K562 (cell line): ENCODE data around the gene KATNAL1. TPM values are rescaled to one million over a fixed set of nuclear protein-coding genes. Genes with fewer than 3 reads are reported as not detected.

ENCODE experiments used
- PURB ChIP-seq: sonication (generic); formaldehyde crosslinking; IDR thresholded peaks from 2 replicates; pipeline ENCODE4 v1.9.0; 2021; ENCODE audit warnings: low read depth, mild to moderate bottlenecking, missing genetic modification reagents
- ZBTB8A ChIP-seq: fragments of 450-650 bp; IDR thresholded peaks from 2 replicates; pipeline ENCODE4 v1.6.1; 2018; ENCODE audit warnings: mild to moderate bottlenecking, moderate library complexity; ENCODE audit not compliant: partially characterized antibody
- polyA plus RNA-seq, 8 experiments: library from polyadenylated mRNA; depleted of rRNA in 4 of 8; stranded (reverse) in 5 of 8; unstranded in 3 of 8; fragments of >200 nt; fragmentation: Nextera tagmentation in 2 of 8; fragmentation: Illumina TruSeq in 1 of 8; extraction: Ambion mirVana in 2 of 8; extraction: Trizol in 1 of 8; gene quantifications; 2 replicates each; pipeline versions ENCODE4 v1.2.1 to v1.2.3, GENCODE V29; 2011 to 2014; ENCODE audit warnings: inconsistent platforms in 1 of 8, missing spikeins in 1 of 8
- total RNA-seq, 7 experiments: library from RNA; depleted of rRNA in 6 of 7; stranded (reverse); fragments of >200 nt in 6 of 7; fragmentation: Illumina TruSeq in 2 of 7; extraction: Trizol in 2 of 7; gene quantifications; 2 replicates each; pipeline versions ENCODE4 v1.2.1 to v1.2.3, GENCODE V29; 2011 to 2021; ENCODE audit warnings: low replicate concordance in 1 of 7
- TF ChIP-seq, protein P1 (sequence below): sonication (generic); formaldehyde crosslinking; IDR thresholded peaks from 2 replicates; pipeline ENCODE4 v1.8.0; 2023; ENCODE audit warnings: mild to moderate bottlenecking, missing genetic modification reagents
- TF ChIP-seq, protein P2 (sequence below): fragments of 250-450 bp; sonication (Bioruptor Pico); IDR thresholded peaks from 2 replicates; pipeline ENCODE4 v1.9.0; 2021; ENCODE audit warnings: mild to moderate bottlenecking
- TF ChIP-seq, protein P3 (sequence below): fragments of 450-650 bp; IDR thresholded peaks from 2 replicates; pipeline ENCODE4 v1.6.1; 2016
- TF ChIP-seq, protein P4 (sequence below): fragments of 200-800 bp; sonication (Bioruptor generic); IDR thresholded peaks from 2 replicates; pipeline ENCODE4 v1.6.1; 2017; ENCODE audit warnings: missing genetic modification characterization, missing compliant biosample characterization
- TF ChIP-seq, protein P5 (sequence below): fragments of 200-600 bp; sonication (generic); IDR thresholded peaks from one replicate; pipeline ENCODE4 v1.6.1; 2012; ENCODE audit warnings: mild to moderate bottlenecking, low read depth, low read length, inconsistent platforms
- TF ChIP-seq, protein P6 (sequence below): fragments of 250-450 bp; sonication (Bioruptor Pico); IDR thresholded peaks from 2 replicates; pipeline ENCODE4 v1.8.0; 2021; ENCODE audit warnings: moderate library complexity, mild to moderate bottlenecking, inconsistent platforms

KATNAL1 gene
- total and polyA plus RNA-seq, 9 of the 15 experiments (the other 6 are each of a cell fraction or from before 2014, with no cell fraction given): 2.5 to 8.2 (median 5.5) TPM

DNA sequence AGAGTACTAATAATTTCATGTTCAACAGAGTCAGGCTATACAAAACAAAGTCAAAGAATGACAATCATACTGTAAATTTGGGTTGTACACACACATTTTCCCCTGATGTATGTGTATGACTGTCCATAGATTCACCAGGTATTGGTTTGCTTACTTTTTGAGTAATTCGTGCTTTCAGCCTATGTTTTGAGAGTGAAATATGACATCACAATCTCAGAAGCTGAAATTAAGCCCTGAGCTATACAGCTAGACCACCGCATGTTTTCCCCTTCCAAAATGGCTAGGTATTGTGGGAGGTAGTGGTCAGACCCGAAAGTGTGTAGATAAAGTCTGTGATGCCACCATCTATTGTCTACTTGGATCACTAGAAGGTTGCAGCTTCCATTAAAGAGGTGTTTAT is 102.8 kb downstream of the KATNAL1 start (continued):
- TF ChIP-seq, protein P1, sequence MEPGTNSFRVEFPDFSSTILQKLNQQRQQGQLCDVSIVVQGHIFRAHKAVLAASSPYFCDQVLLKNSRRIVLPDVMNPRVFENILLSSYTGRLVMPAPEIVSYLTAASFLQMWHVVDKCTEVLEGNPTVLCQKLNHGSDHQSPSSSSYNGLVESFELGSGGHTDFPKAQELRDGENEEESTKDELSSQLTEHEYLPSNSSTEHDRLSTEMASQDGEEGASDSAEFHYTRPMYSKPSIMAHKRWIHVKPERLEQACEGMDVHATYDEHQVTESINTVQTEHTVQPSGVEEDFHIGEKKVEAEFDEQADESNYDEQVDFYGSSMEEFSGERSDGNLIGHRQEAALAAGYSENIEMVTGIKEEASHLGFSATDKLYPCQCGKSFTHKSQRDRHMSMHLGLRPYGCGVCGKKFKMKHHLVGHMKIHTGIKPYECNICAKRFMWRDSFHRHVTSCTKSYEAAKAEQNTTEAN (CRISPR knock-in tag): no peak
- TF ChIP-seq, protein P2, sequence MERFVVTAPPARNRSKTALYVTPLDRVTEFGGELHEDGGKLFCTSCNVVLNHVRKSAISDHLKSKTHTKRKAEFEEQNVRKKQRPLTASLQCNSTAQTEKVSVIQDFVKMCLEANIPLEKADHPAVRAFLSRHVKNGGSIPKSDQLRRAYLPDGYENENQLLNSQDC (CRISPR knock-in tag): no peak
- TF ChIP-seq, protein P3, sequence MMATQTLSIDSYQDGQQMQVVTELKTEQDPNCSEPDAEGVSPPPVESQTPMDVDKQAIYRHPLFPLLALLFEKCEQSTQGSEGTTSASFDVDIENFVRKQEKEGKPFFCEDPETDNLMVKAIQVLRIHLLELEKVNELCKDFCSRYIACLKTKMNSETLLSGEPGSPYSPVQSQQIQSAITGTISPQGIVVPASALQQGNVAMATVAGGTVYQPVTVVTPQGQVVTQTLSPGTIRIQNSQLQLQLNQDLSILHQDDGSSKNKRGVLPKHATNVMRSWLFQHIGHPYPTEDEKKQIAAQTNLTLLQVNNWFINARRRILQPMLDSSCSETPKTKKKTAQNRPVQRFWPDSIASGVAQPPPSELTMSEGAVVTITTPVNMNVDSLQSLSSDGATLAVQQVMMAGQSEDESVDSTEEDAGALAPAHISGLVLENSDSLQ: no peak
- TF ChIP-seq PURB (no peak), ZBTB8A (no peak)
- TF ChIP-seq, protein P4, sequence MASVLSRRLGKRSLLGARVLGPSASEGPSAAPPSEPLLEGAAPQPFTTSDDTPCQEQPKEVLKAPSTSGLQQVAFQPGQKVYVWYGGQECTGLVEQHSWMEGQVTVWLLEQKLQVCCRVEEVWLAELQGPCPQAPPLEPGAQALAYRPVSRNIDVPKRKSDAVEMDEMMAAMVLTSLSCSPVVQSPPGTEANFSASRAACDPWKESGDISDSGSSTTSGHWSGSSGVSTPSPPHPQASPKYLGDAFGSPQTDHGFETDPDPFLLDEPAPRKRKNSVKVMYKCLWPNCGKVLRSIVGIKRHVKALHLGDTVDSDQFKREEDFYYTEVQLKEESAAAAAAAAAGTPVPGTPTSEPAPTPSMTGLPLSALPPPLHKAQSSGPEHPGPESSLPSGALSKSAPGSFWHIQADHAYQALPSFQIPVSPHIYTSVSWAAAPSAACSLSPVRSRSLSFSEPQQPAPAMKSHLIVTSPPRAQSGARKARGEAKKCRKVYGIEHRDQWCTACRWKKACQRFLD (CRISPR knock-in tag): no peak
- TF ChIP-seq, protein P5, sequence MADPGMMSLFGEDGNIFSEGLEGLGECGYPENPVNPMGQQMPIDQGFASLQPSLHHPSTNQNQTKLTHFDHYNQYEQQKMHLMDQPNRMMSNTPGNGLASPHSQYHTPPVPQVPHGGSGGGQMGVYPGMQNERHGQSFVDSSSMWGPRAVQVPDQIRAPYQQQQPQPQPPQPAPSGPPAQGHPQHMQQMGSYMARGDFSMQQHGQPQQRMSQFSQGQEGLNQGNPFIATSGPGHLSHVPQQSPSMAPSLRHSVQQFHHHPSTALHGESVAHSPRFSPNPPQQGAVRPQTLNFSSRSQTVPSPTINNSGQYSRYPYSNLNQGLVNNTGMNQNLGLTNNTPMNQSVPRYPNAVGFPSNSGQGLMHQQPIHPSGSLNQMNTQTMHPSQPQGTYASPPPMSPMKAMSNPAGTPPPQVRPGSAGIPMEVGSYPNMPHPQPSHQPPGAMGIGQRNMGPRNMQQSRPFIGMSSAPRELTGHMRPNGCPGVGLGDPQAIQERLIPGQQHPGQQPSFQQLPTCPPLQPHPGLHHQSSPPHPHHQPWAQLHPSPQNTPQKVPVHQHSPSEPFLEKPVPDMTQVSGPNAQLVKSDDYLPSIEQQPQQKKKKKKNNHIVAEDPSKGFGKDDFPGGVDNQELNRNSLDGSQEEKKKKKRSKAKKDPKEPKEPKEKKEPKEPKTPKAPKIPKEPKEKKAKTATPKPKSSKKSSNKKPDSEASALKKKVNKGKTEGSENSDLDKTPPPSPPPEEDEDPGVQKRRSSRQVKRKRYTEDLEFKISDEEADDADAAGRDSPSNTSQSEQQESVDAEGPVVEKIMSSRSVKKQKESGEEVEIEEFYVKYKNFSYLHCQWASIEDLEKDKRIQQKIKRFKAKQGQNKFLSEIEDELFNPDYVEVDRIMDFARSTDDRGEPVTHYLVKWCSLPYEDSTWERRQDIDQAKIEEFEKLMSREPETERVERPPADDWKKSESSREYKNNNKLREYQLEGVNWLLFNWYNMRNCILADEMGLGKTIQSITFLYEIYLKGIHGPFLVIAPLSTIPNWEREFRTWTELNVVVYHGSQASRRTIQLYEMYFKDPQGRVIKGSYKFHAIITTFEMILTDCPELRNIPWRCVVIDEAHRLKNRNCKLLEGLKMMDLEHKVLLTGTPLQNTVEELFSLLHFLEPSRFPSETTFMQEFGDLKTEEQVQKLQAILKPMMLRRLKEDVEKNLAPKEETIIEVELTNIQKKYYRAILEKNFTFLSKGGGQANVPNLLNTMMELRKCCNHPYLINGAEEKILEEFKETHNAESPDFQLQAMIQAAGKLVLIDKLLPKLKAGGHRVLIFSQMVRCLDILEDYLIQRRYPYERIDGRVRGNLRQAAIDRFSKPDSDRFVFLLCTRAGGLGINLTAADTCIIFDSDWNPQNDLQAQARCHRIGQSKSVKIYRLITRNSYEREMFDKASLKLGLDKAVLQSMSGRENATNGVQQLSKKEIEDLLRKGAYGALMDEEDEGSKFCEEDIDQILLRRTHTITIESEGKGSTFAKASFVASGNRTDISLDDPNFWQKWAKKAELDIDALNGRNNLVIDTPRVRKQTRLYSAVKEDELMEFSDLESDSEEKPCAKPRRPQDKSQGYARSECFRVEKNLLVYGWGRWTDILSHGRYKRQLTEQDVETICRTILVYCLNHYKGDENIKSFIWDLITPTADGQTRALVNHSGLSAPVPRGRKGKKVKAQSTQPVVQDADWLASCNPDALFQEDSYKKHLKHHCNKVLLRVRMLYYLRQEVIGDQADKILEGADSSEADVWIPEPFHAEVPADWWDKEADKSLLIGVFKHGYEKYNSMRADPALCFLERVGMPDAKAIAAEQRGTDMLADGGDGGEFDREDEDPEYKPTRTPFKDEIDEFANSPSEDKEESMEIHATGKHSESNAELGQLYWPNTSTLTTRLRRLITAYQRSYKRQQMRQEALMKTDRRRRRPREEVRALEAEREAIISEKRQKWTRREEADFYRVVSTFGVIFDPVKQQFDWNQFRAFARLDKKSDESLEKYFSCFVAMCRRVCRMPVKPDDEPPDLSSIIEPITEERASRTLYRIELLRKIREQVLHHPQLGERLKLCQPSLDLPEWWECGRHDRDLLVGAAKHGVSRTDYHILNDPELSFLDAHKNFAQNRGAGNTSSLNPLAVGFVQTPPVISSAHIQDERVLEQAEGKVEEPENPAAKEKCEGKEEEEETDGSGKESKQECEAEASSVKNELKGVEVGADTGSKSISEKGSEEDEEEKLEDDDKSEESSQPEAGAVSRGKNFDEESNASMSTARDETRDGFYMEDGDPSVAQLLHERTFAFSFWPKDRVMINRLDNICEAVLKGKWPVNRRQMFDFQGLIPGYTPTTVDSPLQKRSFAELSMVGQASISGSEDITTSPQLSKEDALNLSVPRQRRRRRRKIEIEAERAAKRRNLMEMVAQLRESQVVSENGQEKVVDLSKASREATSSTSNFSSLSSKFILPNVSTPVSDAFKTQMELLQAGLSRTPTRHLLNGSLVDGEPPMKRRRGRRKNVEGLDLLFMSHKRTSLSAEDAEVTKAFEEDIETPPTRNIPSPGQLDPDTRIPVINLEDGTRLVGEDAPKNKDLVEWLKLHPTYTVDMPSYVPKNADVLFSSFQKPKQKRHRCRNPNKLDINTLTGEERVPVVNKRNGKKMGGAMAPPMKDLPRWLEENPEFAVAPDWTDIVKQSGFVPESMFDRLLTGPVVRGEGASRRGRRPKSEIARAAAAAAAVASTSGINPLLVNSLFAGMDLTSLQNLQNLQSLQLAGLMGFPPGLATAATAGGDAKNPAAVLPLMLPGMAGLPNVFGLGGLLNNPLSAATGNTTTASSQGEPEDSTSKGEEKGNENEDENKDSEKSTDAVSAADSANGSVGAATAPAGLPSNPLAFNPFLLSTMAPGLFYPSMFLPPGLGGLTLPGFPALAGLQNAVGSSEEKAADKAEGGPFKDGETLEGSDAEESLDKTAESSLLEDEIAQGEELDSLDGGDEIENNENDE: no peak
- TF ChIP-seq, protein P6, sequence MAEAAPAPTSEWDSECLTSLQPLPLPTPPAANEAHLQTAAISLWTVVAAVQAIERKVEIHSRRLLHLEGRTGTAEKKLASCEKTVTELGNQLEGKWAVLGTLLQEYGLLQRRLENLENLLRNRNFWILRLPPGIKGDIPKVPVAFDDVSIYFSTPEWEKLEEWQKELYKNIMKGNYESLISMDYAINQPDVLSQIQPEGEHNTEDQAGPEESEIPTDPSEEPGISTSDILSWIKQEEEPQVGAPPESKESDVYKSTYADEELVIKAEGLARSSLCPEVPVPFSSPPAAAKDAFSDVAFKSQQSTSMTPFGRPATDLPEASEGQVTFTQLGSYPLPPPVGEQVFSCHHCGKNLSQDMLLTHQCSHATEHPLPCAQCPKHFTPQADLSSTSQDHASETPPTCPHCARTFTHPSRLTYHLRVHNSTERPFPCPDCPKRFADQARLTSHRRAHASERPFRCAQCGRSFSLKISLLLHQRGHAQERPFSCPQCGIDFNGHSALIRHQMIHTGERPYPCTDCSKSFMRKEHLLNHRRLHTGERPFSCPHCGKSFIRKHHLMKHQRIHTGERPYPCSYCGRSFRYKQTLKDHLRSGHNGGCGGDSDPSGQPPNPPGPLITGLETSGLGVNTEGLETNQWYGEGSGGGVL: no peak
